WTC11 (cell line): ENCODE measurements around the gene ACOXL. TPM values are rescaled to one million over a fixed set of nuclear protein-coding genes. Genes with fewer than 3 reads are reported as not detected.

Experiments
- ATAC-seq: fragments of 200-7000 bp; cut with Tn5 transposase; 2 replicates; pipeline ENCODE4 v1.10.0; 2021; ENCODE audit warnings: mild to moderate bottlenecking, moderate library complexity
- CTCF ChIA-PET: fragments of 300-600 bp; sonication (Branson Sonifier 250); formaldehyde crosslinking; loops from one replicate; lab custom pipeline; 2021; ENCODE audit warnings: antibody characterized with exemption; lab: Charles Lee
- POLR2A ChIA-PET: fragments of 350-600 bp; sonication (Branson Sonifier 250); formaldehyde crosslinking; loops from one replicate; lab custom pipeline; 2021; ENCODE audit warnings: antibody characterized with exemption; lab: Charles Lee
- DNase-seq: peaks from one replicate; pipeline ENCODE4 v3.0.0; 2021; ENCODE audit warnings: low spot score
- H3K27ac Mint-ChIP-seq: 2 replicates; pipeline ENCODE4 v1.8.0; 2021; ENCODE audit warnings: mixed read lengths
- H3K27me3 Mint-ChIP-seq: 2 replicates; pipeline ENCODE4 v1.8.0; 2021; ENCODE audit warnings: low read depth, mild to moderate bottlenecking, moderate library complexity, mixed read lengths
- H3K36me3 Mint-ChIP-seq: 2 replicates; pipeline ENCODE4 v1.8.0; 2021; ENCODE audit warnings: mixed read lengths
- H3K4me1 Mint-ChIP-seq: 2 replicates; pipeline ENCODE4 v1.8.0; 2022; ENCODE audit warnings: mixed read lengths
- H3K4me3 Mint-ChIP-seq: 2 replicates; pipeline ENCODE4 v1.8.0; 2021; ENCODE audit warnings: mild to moderate bottlenecking, moderate library complexity, mixed read lengths
- H3K9me3 Mint-ChIP-seq: 2 replicates; pipeline ENCODE4 v1.8.0; 2021; ENCODE audit warnings: mixed read lengths
- AFF4 ChIP-seq: sonication (generic); formaldehyde crosslinking; IDR thresholded peaks from 2 replicates; pipeline ENCODE4 v1.8.1; 2023; ENCODE audit warnings: mild to moderate bottlenecking, missing genetic modification reagents, borderline replicate concordance
- AR ChIP-seq: fragments of 250-450 bp; sonication (Bioruptor Pico); IDR thresholded peaks from 2 replicates; pipeline ENCODE4 v1.9.0; 2021; ENCODE audit warnings: mild to moderate bottlenecking
- ATF1 ChIP-seq: sonication (generic); formaldehyde crosslinking; IDR thresholded peaks from 2 replicates; pipeline ENCODE4 v1.8.1; 2023; ENCODE audit warnings: mild to moderate bottlenecking, moderate library complexity, missing genetic modification reagents
- CBFB ChIP-seq: sonication (generic); formaldehyde crosslinking; IDR thresholded peaks from 2 replicates; pipeline ENCODE4 v1.8.1; 2022; ENCODE audit warnings: mild to moderate bottlenecking, low read depth, missing genetic modification reagents
- CREB1 ChIP-seq: sonication (generic); formaldehyde crosslinking; IDR thresholded peaks from 2 replicates; pipeline ENCODE4 v1.8.0; 2023; ENCODE audit warnings: mild to moderate bottlenecking, missing genetic modification reagents
- CREM ChIP-seq: sonication (generic); formaldehyde crosslinking; IDR thresholded peaks from 2 replicates; pipeline ENCODE4 v1.8.1; 2022; ENCODE audit warnings: mild to moderate bottlenecking, missing genetic modification reagents, moderate library complexity
- ELF4 ChIP-seq: sonication (generic); formaldehyde crosslinking; IDR thresholded peaks from 2 replicates; pipeline ENCODE4 v1.8.1; 2022; ENCODE audit warnings: low read depth, mild to moderate bottlenecking, moderate library complexity, missing genetic modification reagents
- ETV6 ChIP-seq: sonication (generic); formaldehyde crosslinking; IDR thresholded peaks from 2 replicates; pipeline ENCODE4 v1.8.1; 2022; ENCODE audit warnings: mild to moderate bottlenecking, missing genetic modification reagents
- HMGXB4 ChIP-seq: sonication (generic); formaldehyde crosslinking; IDR thresholded peaks from 2 replicates; pipeline ENCODE4 v1.8.1; 2023; ENCODE audit warnings: mild to moderate bottlenecking, moderate library complexity, missing genetic modification reagents
- MXD4 ChIP-seq: fragments of 250-450 bp; sonication (Bioruptor Pico); IDR thresholded peaks from 2 replicates; pipeline ENCODE4 v1.8.0; 2021; ENCODE audit warnings: mild to moderate bottlenecking, moderate library complexity, borderline replicate concordance
- NFATC4 ChIP-seq: fragments of 250-450 bp; sonication (Bioruptor Pico); IDR thresholded peaks from 2 replicates; pipeline ENCODE4 v1.9.0; 2021; ENCODE audit warnings: mild to moderate bottlenecking
- RORB ChIP-seq: fragments of 250-450 bp; sonication (Bioruptor Pico); IDR thresholded peaks from 2 replicates; pipeline ENCODE4 v1.9.0; 2021; ENCODE audit warnings: mild to moderate bottlenecking
- SMAD4 ChIP-seq: sonication (generic); formaldehyde crosslinking; IDR thresholded peaks from 2 replicates; pipeline ENCODE4 v1.8.0; 2022; ENCODE audit warnings: mild to moderate bottlenecking, missing genetic modification reagents
- TCF7 ChIP-seq: sonication (generic); formaldehyde crosslinking; IDR thresholded peaks from 2 replicates; pipeline ENCODE4 v1.8.0; 2022; ENCODE audit warnings: mild to moderate bottlenecking, low read depth, missing genetic modification reagents, moderate library complexity
- ZBTB43 ChIP-seq: sonication (generic); formaldehyde crosslinking; IDR thresholded peaks from 2 replicates; pipeline ENCODE4 v1.8.1; 2023; ENCODE audit warnings: mild to moderate bottlenecking, missing genetic modification reagents
- ZNF121 ChIP-seq: sonication (generic); formaldehyde crosslinking; IDR thresholded peaks from 2 replicates; pipeline ENCODE4 v1.8.0; 2023; ENCODE audit warnings: missing genetic modification reagents
- ZNF317 ChIP-seq: sonication (generic); formaldehyde crosslinking; IDR thresholded peaks from 2 replicates; pipeline ENCODE4 v1.8.1; 2023; ENCODE audit warnings: low read depth, mild to moderate bottlenecking, moderate library complexity, missing genetic modification reagents, borderline replicate concordance
- ZNF512 ChIP-seq: sonication (generic); formaldehyde crosslinking; IDR thresholded peaks from 2 replicates; pipeline ENCODE4 v1.8.1; 2022; ENCODE audit warnings: missing genetic modification reagents, borderline replicate concordance
- total RNA-seq: library from RNA; stranded (reverse); gene quantifications from 3 replicates; pipeline ENCODE4 v1.2.3, GENCODE V29; 2021
- TF ChIP-seq, protein P1 (sequence below): sonication (generic); formaldehyde crosslinking; IDR thresholded peaks from 2 replicates; pipeline ENCODE4 v1.8.0; 2022; ENCODE audit warnings: mild to moderate bottlenecking, missing genetic modification reagents

ACOXL gene
- total RNA-seq, 1 experiment from 2014 or later, result 14.9 TPM

DNA sequence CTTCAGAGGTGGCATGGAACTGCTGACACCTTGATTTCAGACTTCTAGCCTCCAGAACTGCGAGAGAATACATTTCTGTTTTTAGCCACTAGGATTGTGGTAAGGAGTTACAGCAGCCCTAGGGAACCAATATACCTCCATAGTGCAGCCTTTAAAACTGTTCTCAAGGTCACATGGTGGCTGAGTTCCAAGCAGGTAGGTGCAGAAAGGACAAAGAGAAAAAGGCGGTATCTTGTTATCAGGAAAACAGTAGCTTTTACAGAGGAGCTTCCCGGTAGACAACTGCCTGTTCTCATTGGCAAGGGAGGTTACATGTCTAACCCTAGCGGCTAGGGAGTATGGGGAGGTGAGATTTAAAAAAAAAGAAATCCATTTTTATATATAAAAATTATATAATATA, 292.1 kb downstream of the ACOXL start:
- H3K27me3 Mint-ChIP-seq, result no peaks in the 10 kb centered on the region
- H3K4me3 Mint-ChIP-seq, result no peak overlapping the region
- DNase-seq (no peak), ATAC-seq (peak; percentile 20; the same call in 1 of the 2 replicates)
- no peak overlapping the region for H3K27ac Mint-ChIP-seq
- CTCF ChIA-PET, result interaction anchor here (0.6 kb wide), 1 partner anchor 110 kb away, joined by 3 read pairs; no protein-coding TSS in a partner anchor
- no peak for TF ChIP-seq ATF1 (CRISPR knock-in tag)
- no peak for TF ChIP-seq ELF4
- no peak for TF ChIP-seq CREM
- no peak for TF ChIP-seq SMAD4 (CRISPR knock-in tag)
- no peak for TF ChIP-seq ZBTB43 (CRISPR knock-in tag)
- no peak for TF ChIP-seq ETV6 (CRISPR knock-in tag)
- no peak for TF ChIP-seq CBFB (CRISPR knock-in tag)
- TF ChIP-seq NFATC4, result no peak
- peaks cover 6% of the 10 kb centered on the region for H3K36me3 Mint-ChIP-seq
- H3K9me3 Mint-ChIP-seq, result peaks cover 4% of the 10 kb centered on the region
- peaks cover 8% of the 10 kb centered on the region for H3K4me1 Mint-ChIP-seq
- POLR2A ChIA-PET, result no interaction called here

GRCh38 chr2:111025288-111025687, 292.9 kb downstream of the ACOXL start:
- TF ChIP-seq CREB1 (CRISPR knock-in tag) (no peak), ZNF512 (CRISPR knock-in tag) (no peak), AFF4 (CRISPR knock-in tag) (no peak), AR (CRISPR knock-in tag) (no peak), RORB (no peak), ZNF121 (no peak), CBFB (CRISPR knock-in tag) (no peak), ZNF317 (CRISPR knock-in tag) (no peak), HMGXB4 (CRISPR knock-in tag) (no peak), MXD4 (CRISPR knock-in tag) (no peak), TCF7 (CRISPR knock-in tag) (no peak)
- TF ChIP-seq, protein P1, sequence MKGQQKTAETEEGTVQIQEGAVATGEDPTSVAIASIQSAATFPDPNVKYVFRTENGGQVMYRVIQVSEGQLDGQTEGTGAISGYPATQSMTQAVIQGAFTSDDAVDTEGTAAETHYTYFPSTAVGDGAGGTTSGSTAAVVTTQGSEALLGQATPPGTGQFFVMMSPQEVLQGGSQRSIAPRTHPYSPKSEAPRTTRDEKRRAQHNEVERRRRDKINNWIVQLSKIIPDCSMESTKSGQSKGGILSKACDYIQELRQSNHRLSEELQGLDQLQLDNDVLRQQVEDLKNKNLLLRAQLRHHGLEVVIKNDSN, result no peak
- Mint-ChIP-seq H3K9me3 (peaks cover 4% of the 10 kb centered on the region), H3K27ac (no peak overlapping the region), H3K4me3 (no peak overlapping the region), H3K4me1 (peaks cover 16% of the 10 kb centered on the region), H3K36me3 (peaks cover 6% of the 10 kb centered on the region), H3K27me3 (no peaks in the 10 kb centered on the region)
- DNase-seq (no peak), ATAC-seq (no peak)
- CTCF ChIA-PET, result no interaction called here
- POLR2A ChIA-PET, result no interaction called here
